B cell (primary cell): ENCODE data around the gene NRP1.

Source experiments
- EZH2 ChIP-seq: IDR thresholded peaks from 2 replicates; pipeline ENCODE4 v1.6.1; 2012; ENCODE audit warnings: borderline replicate concordance, low read depth, mild to moderate bottlenecking, moderate library complexity, low read length; ENCODE audit not compliant: insufficient read depth, poor library complexity, severe bottlenecking
- TF ChIP-seq, protein P1 (sequence below): fragments of 200-600 bp; IDR thresholded peaks from one replicate; pipeline ENCODE4 v1.8.0; 2022; ENCODE audit warnings: antibody characterized with exemption, mild to moderate bottlenecking

- TF ChIP-seq, protein P1, sequence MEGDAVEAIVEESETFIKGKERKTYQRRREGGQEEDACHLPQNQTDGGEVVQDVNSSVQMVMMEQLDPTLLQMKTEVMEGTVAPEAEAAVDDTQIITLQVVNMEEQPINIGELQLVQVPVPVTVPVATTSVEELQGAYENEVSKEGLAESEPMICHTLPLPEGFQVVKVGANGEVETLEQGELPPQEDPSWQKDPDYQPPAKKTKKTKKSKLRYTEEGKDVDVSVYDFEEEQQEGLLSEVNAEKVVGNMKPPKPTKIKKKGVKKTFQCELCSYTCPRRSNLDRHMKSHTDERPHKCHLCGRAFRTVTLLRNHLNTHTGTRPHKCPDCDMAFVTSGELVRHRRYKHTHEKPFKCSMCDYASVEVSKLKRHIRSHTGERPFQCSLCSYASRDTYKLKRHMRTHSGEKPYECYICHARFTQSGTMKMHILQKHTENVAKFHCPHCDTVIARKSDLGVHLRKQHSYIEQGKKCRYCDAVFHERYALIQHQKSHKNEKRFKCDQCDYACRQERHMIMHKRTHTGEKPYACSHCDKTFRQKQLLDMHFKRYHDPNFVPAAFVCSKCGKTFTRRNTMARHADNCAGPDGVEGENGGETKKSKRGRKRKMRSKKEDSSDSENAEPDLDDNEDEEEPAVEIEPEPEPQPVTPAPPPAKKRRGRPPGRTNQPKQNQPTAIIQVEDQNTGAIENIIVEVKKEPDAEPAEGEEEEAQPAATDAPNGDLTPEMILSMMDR: no peak
- TF ChIP-seq EZH2: no peak
These were observed 181.1 kb downstream of the NRP1 start for GRCh38 chr10:33153251-33153967.
